A673 (cell line): Measurements from ENCODE around the gene TUSC1. TPM values are rescaled to one million over a fixed set of nuclear protein-coding genes. Genes with fewer than 3 reads are reported as not detected.
"Not testable (repeated sequence)": the region's sequence is repeated elsewhere in the genome, so short reads cannot be mapped to it uniquely, and the experiment has no call there.

Experiments used
- BruUV-seq: library from RNA; stranded (reverse); fragments of 400-500 nt; replicated peaks from 2 replicates; lab custom pipeline; 2021; lab: Mats Ljungman, UMichigan
- CTCF ChIA-PET: fragments of 300-600 bp; sonication (Branson Sonifier 250); formaldehyde crosslinking; loops from one replicate; lab custom pipeline; 2022; ENCODE audit warnings: antibody characterized with exemption; lab: Charles Lee
- POLR2A ChIA-PET: fragments of 300-600 bp; sonication (Branson Sonifier 250); formaldehyde crosslinking; loops from one replicate; lab custom pipeline; 2022; ENCODE audit warnings: antibody characterized with exemption; ENCODE audit not compliant: low non-redundant PET; lab: Charles Lee
- DNase-seq: peaks from one replicate; pipeline ENCODE4 v3.0.0-alpha.2; 2015; ENCODE audit warnings: low spot score
- H3K27ac ChIP-seq: fragments of 200-600 bp; sonication (generic); 2 replicates; pipeline ENCODE4 v1.5.1; 2016; ENCODE audit warnings: mixed run types, low read depth, mild to moderate bottlenecking, mixed read lengths, antibody characterized with exemption, low read length; ENCODE audit not compliant: poor library complexity, severe bottlenecking
- H3K27me3 ChIP-seq: fragments of 200-600 bp; sonication (generic); replicated peaks from 2 replicates; pipeline ENCODE4 v1.6.1; 2017; ENCODE audit warnings: mixed run types, low read depth, mild to moderate bottlenecking, mixed read lengths, antibody characterized with exemption, low read length; ENCODE audit not compliant: insufficient read depth, poor library complexity
- H3K36me3 ChIP-seq: fragments of 200-600 bp; sonication (generic); 2 replicates; pipeline ENCODE4 v1.6.1; 2016; ENCODE audit warnings: mixed run types, mild to moderate bottlenecking, mixed read lengths, antibody characterized with exemption, low read length; ENCODE audit not compliant: insufficient read depth, poor library complexity, severe bottlenecking
- H3K4me1 ChIP-seq: fragments of 200-600 bp; sonication (generic); 2 replicates; pipeline ENCODE4 v1.6.1; 2017; ENCODE audit warnings: mixed run types, mild to moderate bottlenecking, mixed read lengths, antibody characterized with exemption, low read length; ENCODE audit not compliant: insufficient read depth, poor library complexity, severe bottlenecking
- H3K4me3 ChIP-seq: fragments of 200-600 bp; sonication (generic); 2 replicates; pipeline ENCODE4 v1.5.1; 2016; ENCODE audit warnings: low read depth, mixed run types, mild to moderate bottlenecking, mixed read lengths, low read length; ENCODE audit not compliant: poor library complexity, severe bottlenecking
- H3K9me3 ChIP-seq: fragments of 200-600 bp; sonication (generic); 2 replicates; pipeline ENCODE4 v1.6.1; 2016; ENCODE audit warnings: mixed run types, low read depth, mild to moderate bottlenecking, mixed read lengths, antibody characterized with exemption, low read length; ENCODE audit not compliant: poor library complexity, severe bottlenecking
- EZH2 ChIP-seq: fragments of 200-600 bp; sonication (generic); IDR thresholded peaks from 2 replicates; pipeline ENCODE4 v1.6.1; 2017; ENCODE audit warnings: borderline replicate concordance, low read depth, mild to moderate bottlenecking, mixed read lengths, antibody characterized with exemption, low read length; ENCODE audit not compliant: poor library complexity, severe bottlenecking
- intact Hi-C: fragments of 100-400 bp; cut with micrococcal nuclease; formaldehyde crosslinking; loops from one replicate; pipeline ENCODE4 v1.10.0; 2022; ENCODE audit not compliant: unreplicated experiment
- total RNA-seq: library from RNA; stranded (reverse); gene quantifications from 2 replicates; pipeline ENCODE4 v1.2.3, GENCODE V29; 2021
- TF ChIP-seq, protein P1 (sequence below): fragments of 300-800, 200-600 bp; sonication (generic); conservative IDR thresholded peaks from 2 replicates; pipeline ENCODE4 v1.5.1; 2017; ENCODE audit warnings: low read depth, mild to moderate bottlenecking, antibody characterized with exemption, low read length, moderate library complexity, mixed read lengths

Gene TUSC1
- total RNA-seq, 1 experiment from 2014 or later: not detected

GRCh38 chr9:25703701-25704357, 25.6 kb upstream of the TUSC1 start:
- TF ChIP-seq, protein P1, sequence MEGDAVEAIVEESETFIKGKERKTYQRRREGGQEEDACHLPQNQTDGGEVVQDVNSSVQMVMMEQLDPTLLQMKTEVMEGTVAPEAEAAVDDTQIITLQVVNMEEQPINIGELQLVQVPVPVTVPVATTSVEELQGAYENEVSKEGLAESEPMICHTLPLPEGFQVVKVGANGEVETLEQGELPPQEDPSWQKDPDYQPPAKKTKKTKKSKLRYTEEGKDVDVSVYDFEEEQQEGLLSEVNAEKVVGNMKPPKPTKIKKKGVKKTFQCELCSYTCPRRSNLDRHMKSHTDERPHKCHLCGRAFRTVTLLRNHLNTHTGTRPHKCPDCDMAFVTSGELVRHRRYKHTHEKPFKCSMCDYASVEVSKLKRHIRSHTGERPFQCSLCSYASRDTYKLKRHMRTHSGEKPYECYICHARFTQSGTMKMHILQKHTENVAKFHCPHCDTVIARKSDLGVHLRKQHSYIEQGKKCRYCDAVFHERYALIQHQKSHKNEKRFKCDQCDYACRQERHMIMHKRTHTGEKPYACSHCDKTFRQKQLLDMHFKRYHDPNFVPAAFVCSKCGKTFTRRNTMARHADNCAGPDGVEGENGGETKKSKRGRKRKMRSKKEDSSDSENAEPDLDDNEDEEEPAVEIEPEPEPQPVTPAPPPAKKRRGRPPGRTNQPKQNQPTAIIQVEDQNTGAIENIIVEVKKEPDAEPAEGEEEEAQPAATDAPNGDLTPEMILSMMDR: no peak
- no peak for TF ChIP-seq EZH2
- H3K36me3 ChIP-seq: no peaks in the 10 kb centered on the region
- no peaks in the 10 kb centered on the region for H3K9me3 ChIP-seq
- BruUV-seq: no TSS peak
- POLR2A ChIA-PET: no interaction called here
- no peak overlapping the region for H3K27ac ChIP-seq
- intact Hi-C loops: no loop called here
- H3K4me3 ChIP-seq: no peak overlapping the region
- DNase-seq: no peak
- CTCF ChIA-PET: no interaction called here
- H3K4me1 ChIP-seq: no peaks in the 10 kb centered on the region
- H3K27me3 ChIP-seq: no peaks in the 10 kb centered on the region

DNA sequence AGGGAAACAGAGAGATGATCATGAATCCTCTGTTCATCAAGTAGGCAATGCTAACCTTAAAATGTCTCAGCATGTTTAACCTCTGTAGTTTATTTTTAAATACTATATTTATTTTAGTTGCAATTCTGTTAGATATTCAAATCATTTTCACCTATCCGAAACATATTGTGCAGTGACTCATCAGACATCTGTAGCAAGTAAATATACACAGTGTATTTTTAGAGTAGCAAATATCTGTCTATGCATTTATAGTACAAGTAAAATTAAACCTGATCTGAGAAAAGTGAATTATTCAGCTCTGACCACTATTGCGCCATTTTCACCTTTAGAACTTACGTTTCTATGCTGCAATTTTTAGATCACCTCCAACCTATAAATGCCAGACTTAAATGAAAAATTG, 24.3 kb upstream of the TUSC1 start:
- ChIA-PET POLR2A (no interaction called here), CTCF (no interaction called here)
- no TSS peak for BruUV-seq
- Histone ChIP-seq H3K4me1 (no peaks in the 10 kb centered on the region), H3K27me3 (no peaks in the 10 kb centered on the region), H3K9me3 (no peaks in the 10 kb centered on the region), H3K27ac (no peak overlapping the region), H3K36me3 (no peaks in the 10 kb centered on the region), H3K4me3 (no peak overlapping the region)
- no peak for TF ChIP-seq EZH2
- TF ChIP-seq, protein P1: no peak
- intact Hi-C loops: no loop called here
- DNase-seq: no peak

DNA sequence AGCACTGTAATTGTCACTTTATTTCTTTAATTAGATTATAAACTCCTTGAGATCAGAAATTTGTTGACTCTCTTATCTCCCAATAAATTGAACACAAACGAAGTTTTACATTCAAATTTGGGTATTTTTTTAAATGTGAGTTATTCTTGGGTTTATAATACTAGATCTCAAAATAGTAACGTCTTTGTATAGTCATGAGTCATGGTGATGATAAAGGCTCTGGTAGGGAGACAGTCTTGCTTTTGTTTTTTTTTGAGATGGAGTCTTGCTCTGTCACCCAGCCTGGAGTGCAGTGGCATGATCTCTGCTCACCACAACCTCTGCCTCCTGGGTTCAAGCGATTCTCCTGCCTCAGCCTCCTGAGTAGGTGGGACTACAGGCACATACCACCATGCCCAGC, 22.7 kb upstream of the TUSC1 start:
- DNase-seq, H3K36me3 ChIP-seq, H3K27me3 ChIP-seq, POLR2A ChIA-PET, H3K9me3 ChIP-seq, H3K27ac ChIP-seq, H3K4me1 ChIP-seq, H3K4me3 ChIP-seq, intact Hi-C loops, CTCF ChIA-PET, BruUV-seq: not testable (repeated sequence)

GRCh38 chr9:25700430-25700829, 22.2 kb upstream of the TUSC1 start:
- no TSS peak for BruUV-seq
- DNase-seq: no peak
- no peak for TF ChIP-seq EZH2
- TF ChIP-seq, protein P1: no peak
- H3K4me1 ChIP-seq: no peaks in the 10 kb centered on the region
- no peak overlapping the region for H3K27ac ChIP-seq
- H3K36me3 ChIP-seq: no peaks in the 10 kb centered on the region
- H3K4me3 ChIP-seq: no peak overlapping the region
- no peaks in the 10 kb centered on the region for H3K27me3 ChIP-seq
- ChIA-PET CTCF (no interaction called here), POLR2A (no interaction called here)
- H3K9me3 ChIP-seq: no peaks in the 10 kb centered on the region
- intact Hi-C loops: no loop called here
